HCEC 1CT (cell line): Measurements from ENCODE around the gene ZNF232.
"Not testable (repeated sequence)": the region's sequence is repeated elsewhere in the genome, so short reads cannot be mapped to it uniquely, and the experiment has no call there.

Experiments
- DNase-seq: peaks from one replicate; pipeline ENCODE4 v3.0.0-alpha.2; 2017

The ZNF232 gene

DNA sequence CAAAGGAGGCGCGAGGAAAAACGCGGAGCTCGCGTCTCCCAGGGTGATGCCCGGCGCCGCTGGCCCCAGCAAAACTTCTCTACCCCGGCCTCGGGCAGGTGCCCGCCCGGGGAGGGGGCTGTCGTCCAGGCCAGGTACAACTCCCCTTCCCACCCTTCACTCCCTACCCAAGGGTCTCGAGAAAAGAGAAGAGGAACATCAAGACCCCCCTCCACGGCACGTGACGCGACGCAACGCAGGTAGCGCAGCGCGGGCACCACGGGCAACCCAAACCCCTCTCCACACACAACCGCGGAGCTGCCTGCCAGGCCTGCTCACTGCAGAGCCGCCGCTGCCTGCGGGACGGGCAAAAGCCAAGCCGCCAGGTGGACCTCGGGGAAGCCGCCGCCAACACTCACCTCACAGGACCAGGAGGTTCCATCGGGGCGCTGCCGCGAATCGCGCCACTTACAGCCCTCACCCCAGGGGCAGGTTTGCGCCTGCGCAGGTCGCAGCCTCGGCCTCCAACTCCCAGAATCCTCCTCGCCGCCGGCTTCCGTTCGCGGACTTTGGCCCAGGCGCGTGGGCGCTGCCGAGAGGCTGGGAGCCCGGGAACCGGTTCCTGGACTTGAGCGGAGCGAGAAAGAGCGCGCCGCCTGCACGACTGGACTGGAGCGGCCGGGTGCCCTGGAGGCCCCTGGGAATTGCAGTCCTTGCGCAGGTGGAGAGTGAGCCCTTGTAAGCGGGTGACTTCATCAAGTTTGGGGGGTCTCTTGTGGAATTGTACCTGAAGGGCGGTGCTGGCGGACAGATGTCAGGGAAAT is at the start of gene ZNF232:
ZNF232 (minus strand) TSS at position 477 of the 803 bp plus-strand sequence; CDS start at position 421, 56 bp downstream.
- DNase-seq, result peak; percentile 89

DNA sequence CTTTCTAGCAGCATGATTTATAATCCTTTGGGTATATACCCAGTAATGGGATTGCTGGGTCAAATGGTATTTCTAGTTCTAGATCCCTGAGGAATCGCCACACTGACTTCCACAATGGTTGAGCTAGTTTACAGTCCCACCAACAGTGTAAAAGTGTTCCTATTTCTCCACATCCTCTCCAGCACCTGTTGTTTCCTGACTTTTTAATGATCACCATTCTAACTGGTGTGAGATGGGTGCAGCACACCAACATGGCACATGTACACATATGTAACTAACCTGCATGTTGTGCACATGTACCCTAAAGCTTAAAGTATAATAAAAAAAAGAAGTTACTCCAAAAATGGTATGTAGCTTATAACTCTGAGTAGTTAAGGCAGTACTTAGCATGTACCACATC is 49.0 kb upstream of the ZNF232 start:
- not testable (repeated sequence) for DNase-seq

DNA sequence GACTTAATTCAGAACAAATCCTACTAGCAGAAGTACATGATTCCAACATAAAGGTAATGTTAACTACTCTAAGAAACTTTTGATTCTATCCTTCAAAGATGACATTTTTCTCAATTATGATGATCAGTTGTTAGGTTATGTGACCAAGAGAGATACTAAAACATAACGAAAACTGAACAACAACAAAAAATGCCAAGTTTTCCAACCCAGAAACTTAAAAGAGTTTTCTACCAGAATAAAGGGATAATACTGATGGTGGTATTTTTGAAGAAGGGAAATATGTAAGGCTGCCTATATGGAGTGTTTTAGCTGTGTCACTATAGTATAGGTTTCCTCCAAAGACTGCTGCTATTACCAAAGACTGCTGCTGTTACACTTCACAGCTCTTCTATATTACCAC is 34.4 kb upstream of the ZNF232 start:
- not testable (repeated sequence) for DNase-seq

DNA sequence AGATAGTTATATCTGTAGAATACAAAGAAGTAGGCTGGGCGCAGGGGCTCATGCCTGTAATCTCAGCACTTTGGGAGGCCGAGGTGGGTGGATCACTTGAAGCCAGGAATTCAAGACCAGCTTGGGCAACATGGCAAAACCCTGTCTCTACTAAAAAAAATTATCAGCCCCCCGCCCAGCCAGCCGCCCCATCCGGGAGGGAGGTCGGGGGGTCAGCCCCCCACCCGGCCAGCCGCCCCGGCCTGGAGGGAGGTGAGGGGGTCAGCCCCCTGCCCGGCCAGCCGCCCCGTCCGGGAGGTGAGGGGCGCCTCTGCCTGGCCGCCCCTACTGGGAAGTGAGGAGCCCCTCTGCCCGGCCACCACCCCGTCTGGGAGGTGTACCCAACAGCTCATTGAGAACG is 31.2 kb upstream of the ZNF232 start:
- DNase-seq, result not testable (repeated sequence)

DNA sequence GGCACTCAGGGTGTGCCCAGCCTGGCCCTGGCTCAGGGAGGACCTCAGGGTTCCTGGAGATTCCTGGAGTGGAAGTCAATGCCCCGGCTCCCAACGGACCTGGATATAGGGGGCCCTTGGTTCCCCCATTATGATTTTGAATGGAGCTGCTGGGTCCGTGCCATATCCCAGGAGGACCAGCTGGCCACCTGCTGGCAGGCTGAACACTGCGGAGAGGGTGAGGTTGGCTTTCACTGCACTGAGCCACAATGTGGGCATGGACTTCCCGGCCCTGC is 27.7 kb upstream of the ZNF232 start:
- DNase-seq, result no peak

DNA sequence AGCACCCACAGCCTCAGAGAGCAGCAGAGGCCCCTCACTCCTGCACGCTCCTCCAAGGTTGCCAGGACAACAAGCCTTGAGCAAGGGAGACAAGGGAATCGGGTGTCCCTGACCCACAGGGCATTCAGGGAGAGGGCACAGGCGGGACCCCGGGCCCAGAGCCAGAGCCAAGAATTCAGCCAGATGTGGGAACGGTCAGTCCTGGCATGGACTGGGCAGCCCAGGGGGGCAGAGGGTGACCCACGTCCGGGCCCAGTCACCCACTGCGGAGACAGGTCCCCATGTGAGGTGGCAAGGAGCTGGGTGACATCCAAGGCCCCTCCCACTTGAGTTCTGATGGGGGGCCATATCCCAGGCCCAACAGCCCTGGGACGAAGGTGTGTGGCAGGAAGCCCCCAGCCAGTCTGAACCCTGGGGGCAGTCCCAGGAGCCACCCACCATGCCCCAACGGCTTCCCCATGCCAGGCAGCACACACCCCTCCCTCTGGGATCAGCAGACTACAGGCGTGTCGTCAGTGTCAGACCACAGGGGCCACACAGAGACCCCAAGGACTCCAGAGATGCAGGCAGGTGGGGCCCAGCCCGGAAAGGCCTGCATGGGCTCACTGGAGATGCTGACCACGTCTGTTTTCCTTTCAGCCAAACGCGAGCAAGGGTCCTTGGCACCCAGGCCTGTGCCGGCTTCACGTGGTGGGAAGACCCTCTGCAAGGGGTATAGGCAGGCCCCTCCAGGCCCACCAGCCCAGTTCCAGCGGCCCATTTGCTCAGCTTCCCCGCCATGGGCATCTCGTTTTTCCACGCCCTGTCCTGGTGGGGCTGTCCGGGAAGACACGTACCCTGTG is 27.2 kb upstream of the ZNF232 start:
- no peak for DNase-seq

DNA sequence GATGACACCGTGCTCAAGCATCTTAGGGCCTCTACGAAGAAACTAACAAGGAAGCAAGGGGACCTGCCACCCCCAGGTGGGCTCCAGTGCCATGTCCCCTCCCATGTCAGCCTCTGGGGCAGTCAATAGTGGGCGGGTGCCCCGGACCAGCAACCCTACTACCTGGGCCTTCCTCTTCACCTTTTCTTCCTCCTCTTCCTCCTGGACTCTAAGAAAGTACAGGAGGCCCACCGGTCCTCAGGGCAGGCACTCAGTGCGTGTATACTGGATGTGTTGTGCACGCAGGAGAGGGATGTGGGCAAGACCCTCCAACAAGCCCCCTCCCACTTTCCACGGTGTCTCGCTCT is 26.5 kb upstream of the ZNF232 start:
- not testable (repeated sequence) for DNase-seq

DNA sequence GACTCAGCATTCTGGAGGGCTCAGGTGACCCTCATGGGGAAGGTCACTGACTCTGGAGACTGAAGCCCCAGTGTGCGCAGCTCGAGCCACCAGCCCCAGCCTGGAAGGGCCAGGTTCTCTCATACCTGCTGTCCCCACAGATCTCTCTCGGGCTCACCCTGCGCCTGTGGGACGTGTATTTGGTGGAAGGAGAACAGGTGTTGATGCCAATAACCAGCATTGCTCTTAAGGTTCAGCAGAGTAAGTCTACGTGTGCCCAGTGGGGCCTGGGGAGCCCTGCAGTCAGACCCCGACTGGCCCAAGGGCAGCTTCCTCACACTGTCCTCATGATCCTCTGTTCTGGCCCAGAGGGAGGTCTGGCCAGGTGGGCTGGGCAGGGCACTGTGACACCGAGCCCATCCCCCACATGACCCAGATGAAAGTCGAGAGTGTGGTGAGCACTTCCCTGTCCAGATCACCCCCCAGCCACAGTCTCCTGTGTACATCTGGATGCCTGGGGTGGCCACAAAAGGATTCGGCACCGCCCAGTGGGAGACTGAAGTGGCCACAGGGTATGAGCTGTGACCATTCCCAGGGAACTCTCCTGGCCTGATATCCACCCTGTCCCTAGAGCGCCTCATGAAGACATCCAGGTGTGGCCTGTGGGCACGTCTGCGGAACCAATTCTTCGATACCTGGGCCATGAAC is 26.0 kb upstream of the ZNF232 start:
- DNase-seq, result not testable (repeated sequence)

DNA sequence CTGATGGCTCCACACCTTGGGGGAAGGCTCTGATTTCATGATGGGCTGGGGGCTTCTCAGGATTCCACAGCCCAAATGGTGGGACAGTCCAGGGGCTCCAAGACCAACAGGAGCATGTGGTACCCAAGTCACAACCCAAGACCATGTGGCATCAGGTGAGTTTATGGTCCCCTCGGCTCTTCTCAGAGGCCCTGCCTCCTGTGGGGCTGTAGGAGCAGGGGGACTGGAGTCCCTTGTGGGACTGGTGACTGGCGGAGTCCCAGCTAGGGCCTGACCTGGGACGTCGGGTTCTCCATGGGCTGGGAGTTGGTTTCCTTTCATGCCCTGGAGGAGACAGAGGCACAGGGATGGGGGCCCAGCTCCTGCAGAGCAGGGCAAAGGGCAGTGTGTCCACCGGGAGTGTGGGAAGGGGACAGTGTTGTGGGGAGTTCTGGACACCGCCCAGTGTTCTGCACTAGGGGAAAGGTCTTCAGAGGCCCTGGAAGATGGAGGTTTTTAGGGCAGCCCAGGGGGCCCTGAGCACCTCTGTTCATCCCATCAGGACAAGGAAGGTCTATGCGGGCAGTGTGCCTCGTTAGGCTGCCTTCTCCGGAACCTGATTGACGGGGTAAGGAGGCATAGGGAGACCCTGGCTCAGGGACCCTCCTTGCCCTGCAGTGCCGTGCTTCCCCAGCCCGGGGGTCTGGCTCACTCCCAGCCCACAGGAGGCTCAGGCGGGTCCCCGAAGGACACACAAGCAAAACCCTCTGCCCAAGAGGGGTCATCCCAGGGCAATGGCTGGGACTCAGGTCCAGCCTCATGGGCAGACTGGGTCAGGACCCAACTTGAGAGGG is 25.1 kb upstream of the ZNF232 start:
- not testable (repeated sequence) for DNase-seq

DNA sequence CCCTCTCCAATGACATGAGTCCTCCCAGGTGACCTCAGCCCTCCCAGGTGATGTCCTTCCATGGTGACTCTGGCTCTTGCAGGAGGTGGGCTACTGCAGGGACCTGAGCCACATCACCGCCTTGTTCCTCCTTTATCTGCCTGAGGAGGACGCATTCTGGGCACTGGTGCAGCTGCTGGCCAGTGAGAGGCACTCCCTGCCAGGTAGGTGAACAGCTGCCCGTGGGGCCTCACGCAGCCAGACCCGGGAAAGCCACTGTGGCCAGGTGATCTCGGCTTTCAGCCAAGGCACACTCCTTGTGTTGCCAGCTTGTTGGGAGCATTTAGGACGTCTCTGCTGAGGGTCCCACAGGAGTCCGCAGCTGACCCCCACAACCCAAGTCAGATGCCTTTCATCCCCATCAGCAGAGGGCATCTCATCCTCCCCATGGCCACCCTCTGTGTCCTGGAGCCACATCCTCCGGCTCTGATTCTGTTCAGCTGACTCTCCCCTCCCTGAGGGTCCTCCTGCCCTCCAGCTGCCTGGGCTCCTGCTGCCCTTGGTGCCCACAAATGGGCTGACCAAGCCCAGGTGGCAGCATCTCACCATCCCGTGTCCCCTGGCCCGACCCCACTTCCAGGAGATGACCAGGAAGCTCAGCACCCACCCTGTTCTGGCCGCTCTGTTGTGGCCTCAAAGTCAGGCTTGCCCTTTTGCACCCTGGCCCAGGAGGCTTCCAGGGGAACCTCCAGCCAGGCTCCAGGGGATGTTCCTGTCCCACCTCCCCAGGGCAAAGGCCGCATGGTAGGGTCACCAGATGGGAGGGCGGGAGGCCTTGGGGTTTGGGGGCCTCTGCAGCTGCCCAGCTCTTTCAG is 24.3 kb upstream of the ZNF232 start:
- no peak for DNase-seq

DNA sequence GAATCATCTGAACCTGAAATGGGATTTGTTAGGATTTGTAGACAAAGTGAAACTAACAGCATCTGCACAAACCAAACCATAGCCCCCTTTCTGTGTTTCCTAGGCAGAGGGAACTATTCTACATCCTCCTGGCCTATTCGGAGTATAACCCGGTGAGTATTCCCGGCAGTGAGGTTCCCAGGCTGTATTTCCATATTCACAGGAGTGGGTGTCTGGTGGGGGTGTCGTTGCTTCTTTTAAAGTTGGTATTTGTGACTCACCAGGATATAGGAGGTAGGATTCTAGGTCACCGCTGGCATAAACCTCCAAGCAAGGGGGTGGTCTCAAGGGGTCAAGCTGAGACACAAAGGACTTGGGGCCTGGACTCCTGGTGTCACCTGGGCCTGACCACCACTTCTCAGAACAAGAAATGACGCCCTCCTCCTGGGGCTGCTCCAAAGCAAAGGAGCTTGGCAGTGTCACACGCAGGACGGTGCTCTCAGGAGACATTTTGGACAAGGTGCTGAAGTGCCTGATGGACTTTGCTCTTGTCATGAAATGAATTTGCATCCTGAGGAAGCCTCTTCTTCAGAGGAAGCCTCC is 23.5 kb upstream of the ZNF232 start:
- DNase-seq, result not testable (repeated sequence)

DNA sequence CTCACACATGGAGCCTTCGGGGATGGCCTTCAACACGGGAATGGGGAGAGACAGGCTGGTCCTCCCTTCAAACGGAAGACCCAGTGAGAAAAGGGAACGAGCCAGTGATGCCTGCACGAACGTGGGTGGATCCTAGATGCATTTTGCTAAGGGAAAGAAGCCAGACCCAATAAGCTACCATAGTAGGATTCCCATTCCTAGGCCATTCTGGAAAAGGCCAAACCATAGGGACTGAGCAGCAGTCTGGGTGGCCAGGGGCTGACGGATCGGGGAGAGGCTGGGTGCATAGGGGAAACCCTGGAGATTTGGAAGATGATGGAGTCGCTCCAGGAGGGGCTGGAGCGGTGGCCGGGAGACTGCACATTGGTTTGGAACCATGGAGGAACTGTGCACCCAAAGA is 22.9 kb upstream of the ZNF232 start:
- DNase-seq, result not testable (repeated sequence)

DNA sequence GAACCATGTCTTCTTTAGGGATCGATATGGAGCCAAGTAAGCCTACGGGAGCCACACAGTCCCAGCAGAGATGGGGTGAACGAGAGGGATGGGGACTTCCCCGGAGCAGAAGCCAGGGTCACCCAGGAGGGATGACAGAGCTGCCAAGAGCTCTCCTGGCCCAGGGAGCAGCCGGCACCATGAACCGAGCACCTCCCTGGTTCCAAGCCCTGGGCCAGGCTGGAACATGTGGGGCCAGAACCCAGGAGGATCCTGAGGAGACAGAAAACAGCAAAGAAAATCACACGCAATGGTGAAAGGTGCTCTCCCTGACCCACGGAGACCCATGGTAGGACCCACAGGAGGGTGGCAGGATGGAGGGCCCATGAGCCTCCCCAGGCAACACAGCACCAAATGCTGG is 22.3 kb upstream of the ZNF232 start:
- not testable (repeated sequence) for DNase-seq

DNA sequence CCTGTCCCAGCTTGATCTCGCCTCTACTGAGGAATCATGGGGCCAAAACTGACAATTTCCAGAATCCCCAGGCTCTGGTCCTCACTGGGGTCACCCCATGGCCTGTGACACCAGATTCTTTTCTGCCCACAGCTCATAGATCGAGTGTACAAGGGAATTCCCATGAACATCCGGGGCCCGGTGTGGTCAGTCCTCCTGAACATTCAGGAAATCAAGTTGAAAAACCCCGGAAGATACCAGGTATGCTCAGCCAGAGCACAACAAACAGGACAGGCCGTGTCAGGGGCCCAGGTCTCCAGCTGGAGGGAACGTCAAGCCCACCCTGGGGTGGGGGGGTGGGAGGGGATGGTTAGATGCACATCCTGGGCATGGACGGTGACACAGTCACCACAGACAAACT is 21.6 kb upstream of the ZNF232 start:
- no peak for DNase-seq

DNA sequence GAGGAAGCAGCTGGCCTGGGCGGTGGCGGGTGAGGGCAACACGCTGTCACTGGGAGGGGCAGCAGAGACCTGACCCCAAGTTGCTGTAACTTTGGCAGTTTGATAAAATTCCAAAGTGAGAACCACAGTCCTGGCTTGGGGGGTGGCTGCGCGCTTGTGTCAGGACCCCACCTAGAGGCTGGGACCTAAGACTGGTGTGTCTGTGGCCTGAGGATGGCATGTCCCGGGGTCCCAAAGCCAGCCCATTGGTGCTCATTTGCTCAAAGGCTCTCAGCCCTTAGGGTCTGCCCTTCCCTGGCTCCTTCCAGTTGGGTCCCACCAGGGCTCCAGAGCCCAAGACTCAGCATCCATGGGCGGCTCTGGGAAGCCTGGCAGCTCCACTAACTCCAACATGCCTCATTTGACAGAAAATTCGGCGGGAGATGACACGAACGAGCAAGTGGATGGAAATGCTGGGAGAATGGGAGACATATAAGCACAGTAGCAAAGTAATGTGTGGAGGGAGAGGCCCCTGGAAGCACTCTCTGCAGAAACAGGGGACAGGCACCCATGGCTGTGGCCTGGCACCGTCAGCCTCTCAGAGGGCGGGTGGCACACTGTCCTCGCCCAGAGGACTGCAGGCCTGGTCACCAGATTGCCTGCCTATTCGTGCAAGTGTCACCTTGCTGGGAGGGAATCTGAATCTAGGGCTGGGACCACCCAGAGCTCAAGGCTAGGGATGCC is 21.0 kb upstream of the ZNF232 start:
- DNase-seq, result not testable (repeated sequence)

DNA sequence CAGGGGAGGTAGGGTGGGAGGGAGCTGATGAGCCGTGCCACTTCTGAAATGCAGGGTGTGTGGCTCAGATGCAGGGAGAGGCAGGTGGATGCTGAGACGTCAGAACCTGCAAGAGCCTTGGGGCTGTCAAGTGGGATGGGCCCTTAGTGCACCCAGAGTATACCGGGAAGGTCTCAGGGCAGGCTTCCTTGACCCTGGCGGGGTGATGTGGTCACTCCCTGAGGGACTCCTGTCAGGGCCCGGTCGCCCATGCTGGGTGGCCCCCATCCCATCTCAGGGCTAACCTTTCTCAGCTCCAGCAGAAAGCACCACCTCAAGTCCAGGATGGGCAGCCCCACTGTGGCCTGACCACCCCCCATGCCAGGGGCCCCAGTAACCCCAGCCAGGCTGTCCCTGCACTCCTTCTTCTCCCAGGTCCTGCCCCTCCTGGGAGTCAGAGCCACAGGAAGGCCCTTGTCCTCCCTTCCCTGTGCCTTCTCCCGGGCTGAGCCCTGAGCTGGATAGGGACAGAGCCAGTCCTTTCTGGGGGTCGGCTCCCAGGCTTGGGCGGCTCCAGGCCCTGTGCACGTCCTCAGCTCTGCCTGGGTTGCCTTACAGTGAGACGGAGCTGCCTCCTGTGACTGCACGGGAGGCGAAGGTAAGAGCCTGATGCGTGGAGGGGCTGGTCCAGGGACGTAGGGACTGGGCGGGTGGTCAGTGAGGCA is 20.3 kb upstream of the ZNF232 start:
- not testable (repeated sequence) for DNase-seq

DNA sequence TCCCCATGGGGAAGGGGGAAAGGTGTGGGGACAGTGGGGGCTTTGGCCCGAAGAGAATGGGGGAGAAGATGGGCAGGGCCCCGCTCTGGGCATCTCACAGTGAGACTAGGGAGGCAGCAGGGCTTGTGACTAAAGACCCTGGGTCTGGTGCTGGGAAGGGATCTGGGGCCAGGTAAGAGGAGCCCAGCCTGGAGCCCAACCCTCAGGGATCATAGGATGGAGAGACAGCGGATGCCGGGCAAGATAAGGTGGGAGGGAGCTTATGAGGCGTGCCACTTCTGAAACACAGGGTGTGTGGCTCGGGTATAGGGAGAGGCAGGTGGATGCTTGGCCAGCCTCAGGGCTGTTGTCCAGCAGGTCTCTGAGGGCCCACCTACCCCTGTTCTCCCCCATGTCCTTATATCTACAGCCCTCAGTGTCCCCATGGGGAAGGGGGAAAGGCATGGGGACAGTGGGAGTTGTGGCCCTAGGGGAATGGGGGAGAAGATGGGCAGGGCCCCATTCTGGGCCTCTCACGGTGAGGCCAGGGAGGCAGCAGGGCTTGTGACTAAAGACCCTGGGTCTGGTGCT is 19.6 kb upstream of the ZNF232 start:
- DNase-seq, result no peak

DNA sequence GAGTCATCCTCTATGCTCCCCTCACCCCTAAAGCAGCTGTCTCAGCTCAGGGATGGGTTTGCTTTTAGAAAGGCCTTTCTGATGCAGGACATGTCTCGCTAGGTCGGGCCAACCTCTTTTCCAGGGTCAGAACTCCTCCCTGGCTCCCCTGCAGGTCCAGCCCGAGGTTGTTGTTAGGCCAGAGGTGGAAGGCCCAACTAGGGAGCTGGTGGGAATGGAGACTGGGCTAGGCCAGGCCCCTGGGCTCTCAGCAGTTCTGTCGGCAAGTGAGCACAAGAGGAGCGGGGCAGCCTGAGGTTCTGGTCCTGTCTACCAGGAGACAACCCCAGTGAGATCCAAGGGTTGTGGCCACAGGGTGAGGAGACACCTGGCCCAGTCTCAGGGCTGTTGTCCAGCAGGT is 19.0 kb upstream of the ZNF232 start:
- DNase-seq, result not testable (repeated sequence)

DNA sequence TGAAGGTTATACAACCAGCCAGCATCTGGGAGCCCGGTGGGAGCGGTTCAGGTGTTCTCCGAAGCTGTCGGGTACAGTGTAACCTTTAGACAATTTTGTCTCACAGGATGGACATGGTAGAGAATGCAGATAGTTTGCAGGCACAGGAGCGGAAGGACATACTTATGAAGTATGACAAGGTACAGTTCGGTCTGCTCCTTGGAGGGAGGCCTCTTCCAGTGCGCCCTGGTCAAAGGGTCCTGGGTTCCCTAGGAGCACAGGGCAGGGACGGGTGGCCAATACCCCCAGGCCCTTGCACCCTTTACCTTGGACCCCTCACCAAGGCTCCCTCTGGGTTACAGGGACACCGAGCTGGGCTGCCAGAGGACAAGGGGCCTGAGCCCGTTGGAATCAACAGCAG is 18.6 kb upstream of the ZNF232 start:
- DNase-seq, result not testable (repeated sequence)

DNA sequence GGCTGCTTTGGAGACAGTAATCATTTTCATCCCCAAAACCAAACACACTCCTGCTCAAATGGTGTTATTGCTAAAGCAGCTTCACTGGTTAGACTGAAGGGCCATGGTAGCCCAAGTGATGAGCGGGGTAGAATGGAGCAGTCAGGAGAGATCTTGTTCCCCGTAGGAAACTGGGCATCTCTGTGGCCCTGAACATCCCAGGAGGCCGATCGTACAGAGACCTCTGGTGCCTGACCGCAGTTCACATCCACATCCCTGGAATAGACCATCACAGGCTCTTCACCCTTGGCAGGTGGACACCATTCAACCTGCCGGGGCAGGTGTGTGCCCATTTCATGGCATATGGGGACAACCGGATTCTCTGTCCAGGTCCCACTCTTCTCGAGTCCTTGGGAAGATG is 18.1 kb upstream of the ZNF232 start:
- DNase-seq, result not testable (repeated sequence)
